ENCODE measurements around the gene KRT86.

KRT86 gene

DNA sequence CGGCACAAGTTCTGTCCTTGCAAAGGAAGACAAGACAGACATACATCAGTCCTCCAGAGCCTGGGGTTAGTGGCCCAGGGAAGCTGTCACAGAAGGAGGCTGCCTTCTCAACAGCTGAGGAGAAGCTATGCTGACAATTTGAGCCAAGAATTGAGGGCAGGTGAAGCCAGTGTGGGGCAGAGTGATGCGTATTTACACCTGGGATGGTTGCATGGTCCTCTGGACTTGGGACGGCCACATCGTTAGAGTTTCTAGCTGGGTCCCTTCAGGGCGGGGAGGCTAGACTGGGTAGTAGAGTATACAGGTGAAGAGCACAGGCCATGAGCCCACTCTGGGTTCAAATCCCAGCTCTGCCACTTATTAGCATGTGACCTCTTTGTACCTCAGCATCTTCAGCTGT is 76.3 kb downstream of the KRT86 start:
- Histone ChIP-seq H3K27ac (ENCODE audit: low read depth, low read length) (no peak overlapping the region), H3K27me3 (ENCODE audit: control insufficient read depth, insufficient read depth, low read length) (no peaks in the 10 kb centered on the region), H3K4me1 (ENCODE audit: control insufficient read depth, insufficient read depth, low read length) (no peaks in the 10 kb centered on the region)

DNA sequence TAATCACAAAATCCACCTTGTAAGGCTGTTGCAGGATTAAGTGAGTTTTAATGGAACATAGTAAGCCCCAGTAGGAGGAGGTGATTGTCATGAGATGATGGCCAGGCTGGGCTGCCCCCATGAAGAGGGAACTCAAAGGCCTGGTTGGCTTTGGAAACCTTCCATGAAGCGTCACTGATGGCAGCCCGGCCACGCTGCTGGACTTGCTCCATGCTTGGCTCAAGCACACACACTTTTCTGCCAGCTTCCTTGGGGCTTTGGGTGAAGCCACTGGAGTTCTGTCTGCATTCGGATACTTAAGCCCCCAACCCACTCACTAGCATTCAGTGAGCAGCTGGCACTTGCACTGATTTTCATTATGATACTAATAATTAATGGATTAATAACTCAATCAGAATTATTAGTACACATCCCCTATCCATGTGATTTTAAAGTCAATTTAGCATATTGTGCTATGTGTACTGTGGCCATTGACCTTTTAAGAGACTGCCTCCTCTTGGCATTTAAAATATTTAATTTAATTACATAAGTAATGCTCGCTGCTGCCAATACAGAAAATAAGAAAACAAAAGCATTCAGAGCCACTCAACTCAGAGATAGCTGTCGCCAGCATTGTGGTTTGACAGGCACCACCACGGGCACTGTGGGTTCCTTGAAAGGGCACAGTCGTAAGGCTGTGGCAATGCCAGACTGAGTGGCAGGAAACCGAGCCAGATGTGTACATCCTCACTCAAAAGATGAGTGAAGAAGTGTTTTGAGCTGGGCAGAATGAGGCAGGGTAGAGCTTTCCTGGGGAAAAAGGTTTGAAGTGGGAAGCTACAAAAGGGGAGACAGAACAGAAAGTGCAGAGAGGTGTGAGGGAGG is 77.0 kb downstream of the KRT86 start:
- Histone ChIP-seq H3K36me3 (ENCODE audit: control insufficient read depth, insufficient read depth, low read length) (no peaks in the 10 kb centered on the region), H3K9ac (ENCODE audit: low read length) (no peak overlapping the region), H3K27me3 (ENCODE audit: control insufficient read depth, insufficient read depth, low read length) (no peaks in the 10 kb centered on the region), H3K27ac (ENCODE audit: low read depth, low read length) (no peak overlapping the region), H3K4me3 (ENCODE audit: low read length) (no peak overlapping the region), H3K4me1 (ENCODE audit: control insufficient read depth, insufficient read depth, low read length) (no peaks in the 10 kb centered on the region)

More for the DNA sequence above, 76.3 kb downstream of the KRT86 start:
- Histone ChIP-seq H3K36me3 (ENCODE audit: control insufficient read depth, insufficient read depth, low read length) (no peaks in the 10 kb centered on the region), H3K9ac (ENCODE audit: low read length) (no peak overlapping the region), H3K4me3 (ENCODE audit: low read length) (no peak overlapping the region)

DNA sequence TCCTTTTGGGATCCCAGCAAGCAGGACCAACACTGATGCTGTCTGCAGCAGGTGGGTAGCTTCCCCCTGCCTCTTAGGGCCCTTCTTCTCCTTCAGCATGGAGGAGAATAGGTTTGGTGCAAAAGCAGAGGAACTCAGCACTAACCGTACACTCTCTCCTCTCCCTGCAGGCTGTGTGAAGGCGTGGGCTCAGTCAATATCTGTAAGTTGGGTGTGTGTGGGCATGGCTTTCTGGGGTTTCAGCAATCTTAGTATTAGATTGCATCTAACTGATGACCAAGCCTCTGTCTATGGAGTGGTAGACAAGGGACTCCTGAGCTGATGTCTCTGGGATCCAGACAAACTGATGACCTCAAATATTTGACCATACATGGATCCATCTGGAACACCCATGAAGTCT is 78.5 kb downstream of the KRT86 start:
- Histone ChIP-seq H3K36me3 (ENCODE audit: control insufficient read depth, insufficient read depth, low read length) (no peaks in the 10 kb centered on the region), H3K9ac (ENCODE audit: low read length) (no peak overlapping the region), H3K4me1 (ENCODE audit: control insufficient read depth, insufficient read depth, low read length) (no peaks in the 10 kb centered on the region), H3K4me3 (ENCODE audit: low read length) (no peak overlapping the region), H3K27me3 (ENCODE audit: control insufficient read depth, insufficient read depth, low read length) (no peaks in the 10 kb centered on the region), H3K27ac (ENCODE audit: low read depth, low read length) (no peak overlapping the region)

DNA sequence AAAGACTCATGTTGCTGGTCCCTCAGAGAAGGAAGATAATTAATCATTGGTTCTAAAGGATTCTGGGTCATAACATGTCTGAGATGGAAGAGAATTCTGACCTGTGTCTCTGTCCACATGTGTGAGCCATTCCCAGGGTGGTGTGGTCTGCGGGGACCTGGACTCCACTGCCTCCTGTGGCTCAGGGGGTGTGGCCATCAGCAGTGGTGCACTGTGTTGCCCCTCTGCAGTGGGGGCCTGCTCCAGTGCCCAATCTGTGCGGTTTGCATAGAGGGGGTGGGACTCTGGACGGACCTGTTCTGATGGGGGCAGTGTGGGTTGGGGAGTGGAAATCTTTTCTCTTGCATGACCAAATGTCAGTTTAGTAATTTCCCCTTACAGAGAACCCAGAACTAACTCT is 79.3 kb downstream of the KRT86 start:
- no peak overlapping the region for H3K4me3 ChIP-seq (ENCODE audit: low read length)
- no peaks in the 10 kb centered on the region for H3K4me1 ChIP-seq (ENCODE audit: control insufficient read depth, insufficient read depth, low read length)
- no peak overlapping the region for H3K27ac ChIP-seq (ENCODE audit: low read depth, low read length)
- H3K36me3 ChIP-seq (ENCODE audit: control insufficient read depth, insufficient read depth, low read length), result no peaks in the 10 kb centered on the region
- H3K27me3 ChIP-seq (ENCODE audit: control insufficient read depth, insufficient read depth, low read length), result no peaks in the 10 kb centered on the region
- no peak overlapping the region for H3K9ac ChIP-seq (ENCODE audit: low read length)

DNA sequence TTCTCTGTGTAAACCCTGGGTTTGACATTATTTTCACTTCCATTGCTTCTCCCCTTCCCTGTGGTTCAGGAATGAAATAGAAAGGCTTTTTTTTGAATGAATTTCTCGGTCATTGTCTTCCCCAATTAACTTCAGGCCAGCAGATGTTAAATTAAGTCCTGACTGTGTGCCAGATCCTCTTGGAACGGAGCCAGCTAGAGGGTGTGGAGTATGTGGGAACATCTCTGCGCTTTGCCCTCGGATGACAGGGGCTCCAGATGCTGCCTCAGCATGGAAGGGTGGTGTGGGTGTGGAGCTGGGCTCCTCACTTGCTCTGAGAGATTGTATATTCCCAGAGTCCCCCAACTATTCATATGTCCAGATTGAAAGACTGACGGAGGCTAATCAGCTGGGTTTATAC is 79.8 kb downstream of the KRT86 start:
- no peaks in the 10 kb centered on the region for H3K4me1 ChIP-seq (ENCODE audit: control insufficient read depth, insufficient read depth, low read length)
- no peak overlapping the region for H3K4me3 ChIP-seq (ENCODE audit: low read length)
- no peak overlapping the region for H3K9ac ChIP-seq (ENCODE audit: low read length)
- no peaks in the 10 kb centered on the region for H3K27me3 ChIP-seq (ENCODE audit: control insufficient read depth, insufficient read depth, low read length)
- H3K36me3 ChIP-seq (ENCODE audit: control insufficient read depth, insufficient read depth, low read length), result no peaks in the 10 kb centered on the region
- H3K27ac ChIP-seq (ENCODE audit: low read depth, low read length), result no peak overlapping the region

DNA sequence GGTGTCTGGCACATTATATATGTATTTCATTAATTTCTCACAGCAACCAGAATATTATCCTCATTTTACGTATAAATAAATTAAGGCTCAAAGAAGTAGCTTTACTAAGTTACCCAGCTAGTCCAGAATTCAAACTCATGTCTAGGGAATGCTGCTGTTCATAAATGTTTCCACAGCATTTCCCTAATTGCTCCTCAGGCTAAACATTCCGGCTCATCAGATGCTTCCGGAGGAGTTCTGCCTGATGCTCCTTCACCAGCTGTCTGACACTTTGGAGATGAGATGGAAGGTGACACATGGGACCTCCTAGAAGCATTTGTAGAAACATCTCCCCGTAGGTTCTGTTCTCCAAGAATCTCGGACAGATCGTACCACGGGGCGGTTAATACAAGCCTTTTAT is 80.7 kb downstream of the KRT86 start:
- H3K27me3 ChIP-seq (ENCODE audit: control insufficient read depth, insufficient read depth, low read length), result no peaks in the 10 kb centered on the region
- no peak overlapping the region for H3K9ac ChIP-seq (ENCODE audit: low read length)
- no peaks in the 10 kb centered on the region for H3K36me3 ChIP-seq (ENCODE audit: control insufficient read depth, insufficient read depth, low read length)
- no peak overlapping the region for H3K4me3 ChIP-seq (ENCODE audit: low read length)
- no peaks in the 10 kb centered on the region for H3K4me1 ChIP-seq (ENCODE audit: control insufficient read depth, insufficient read depth, low read length)
- no peak overlapping the region for H3K27ac ChIP-seq (ENCODE audit: low read depth, low read length)

DNA sequence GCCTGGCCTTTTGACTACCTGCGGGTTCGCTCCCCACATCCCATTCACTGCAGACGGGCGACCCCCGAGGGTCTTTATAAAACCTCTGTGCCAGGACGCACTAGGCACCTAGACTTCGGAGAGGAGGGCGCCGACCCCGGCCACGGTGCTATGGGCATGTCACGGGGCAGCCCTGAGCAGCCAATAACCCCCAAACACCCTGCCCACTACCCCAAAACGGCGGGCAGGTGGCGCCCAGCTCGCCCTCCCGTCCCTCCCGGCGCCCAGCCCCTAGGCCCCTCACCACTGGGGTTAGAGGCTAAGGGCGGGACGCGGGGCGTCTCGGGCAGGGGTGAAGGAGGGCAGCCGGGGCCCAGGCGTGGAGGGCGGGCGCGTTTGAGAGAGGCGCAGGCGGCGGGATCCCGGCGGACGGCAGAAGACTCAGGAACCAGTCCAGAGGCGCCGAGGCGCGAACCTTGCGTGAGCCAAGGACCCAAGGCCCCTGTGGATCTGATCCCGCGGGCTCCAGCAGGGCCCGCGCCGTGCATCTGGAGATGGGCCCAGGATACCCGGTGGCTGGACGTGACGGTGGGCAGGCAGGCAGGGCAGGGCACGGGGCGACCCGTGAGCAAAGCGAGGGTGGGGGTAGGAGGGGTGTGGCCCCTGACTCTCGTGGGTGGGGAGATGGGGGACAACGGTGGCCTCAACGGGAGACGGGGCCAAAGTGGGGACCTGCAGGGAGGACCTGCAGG is 81.8 kb downstream of the KRT86 start:
- H3K9ac ChIP-seq (ENCODE audit: low read length), result no peak overlapping the region
- H3K4me1 ChIP-seq (ENCODE audit: control insufficient read depth, insufficient read depth, low read length), result no peaks in the 10 kb centered on the region
- H3K4me3 ChIP-seq (ENCODE audit: low read length), result no peak overlapping the region
- no peaks in the 10 kb centered on the region for H3K27me3 ChIP-seq (ENCODE audit: control insufficient read depth, insufficient read depth, low read length)
- no peaks in the 10 kb centered on the region for H3K36me3 ChIP-seq (ENCODE audit: control insufficient read depth, insufficient read depth, low read length)
- H3K27ac ChIP-seq (ENCODE audit: low read depth, low read length), result no peak overlapping the region

DNA sequence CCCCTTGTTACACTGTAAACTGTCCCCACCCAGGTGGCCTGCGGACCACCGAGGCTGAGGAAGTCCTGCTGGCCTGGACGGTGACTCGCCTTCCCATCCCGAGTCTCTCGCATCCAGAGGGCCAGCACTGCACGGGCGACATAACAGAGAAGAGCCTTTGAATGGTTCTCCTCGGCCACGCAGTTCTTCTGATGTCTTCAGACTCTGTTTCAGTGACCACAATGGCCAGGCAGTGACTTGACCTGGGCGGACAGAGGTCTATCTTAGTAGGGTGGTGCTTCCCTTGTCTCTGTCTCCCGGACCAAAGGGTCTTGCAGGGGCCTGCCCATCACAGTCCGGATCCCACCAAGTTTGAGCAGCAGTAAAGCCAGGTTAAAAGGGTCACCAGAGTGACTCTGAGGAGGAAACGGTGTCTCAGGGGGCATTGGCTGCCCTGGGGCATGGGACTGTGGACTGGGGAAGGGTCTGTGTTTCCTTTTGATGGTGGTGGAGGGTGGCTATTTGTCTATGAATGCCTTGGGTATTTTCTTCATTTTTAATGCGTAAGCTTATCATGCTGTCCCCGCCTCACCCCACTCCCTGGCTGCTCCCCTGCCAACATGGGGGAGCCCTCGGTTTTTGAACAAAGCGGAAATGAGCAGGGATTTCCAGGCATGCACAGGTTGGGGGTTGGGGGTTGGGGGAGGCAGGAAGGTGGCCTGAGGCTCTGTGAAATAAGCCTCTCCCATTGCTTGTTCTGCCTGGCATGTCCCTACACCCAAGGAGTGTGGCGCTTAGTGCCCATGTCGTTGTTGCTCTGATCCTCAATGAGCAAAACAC is 82.5 kb downstream of the KRT86 start:
- no peak overlapping the region for H3K4me3 ChIP-seq (ENCODE audit: low read length)
- H3K9ac ChIP-seq (ENCODE audit: low read length), result no peak overlapping the region
- H3K27me3 ChIP-seq (ENCODE audit: control insufficient read depth, insufficient read depth, low read length), result no peaks in the 10 kb centered on the region
- H3K36me3 ChIP-seq (ENCODE audit: control insufficient read depth, insufficient read depth, low read length), result no peaks in the 10 kb centered on the region
- H3K27ac ChIP-seq (ENCODE audit: low read depth, low read length), result no peak overlapping the region
- no peaks in the 10 kb centered on the region for H3K4me1 ChIP-seq (ENCODE audit: control insufficient read depth, insufficient read depth, low read length)

Data from rectal smooth muscle tissue (tissue), 1 donor.